Stimulated activated naive CD8-positive, alpha-beta T cell treated with anti-CD3 and anti-CD28 coated beads, Interleukin-15, Interleukin-2, amounts not matched to agents 100 U/mL and 50 U/mL, for 24 hours (primary cell): Measurements from ENCODE around the gene SLF2.

Experiments
- ATAC-seq: fragments of 150-1000 bp; cut with Tn5 transposase; one replicate; pipeline ENCODE4 v1.10.0; 2021
- DNase-seq: peaks from one replicate; pipeline ENCODE4 v3.0.0; 2021

The SLF2 gene

GRCh38 chr10:100901051-100901450 lies 11.7 kb upstream of the SLF2 start:
- ATAC-seq: no peak
- no peak for DNase-seq

GRCh38 chr10:100902622-100903021 lies 10.1 kb upstream of the SLF2 start:
- DNase-seq (no peak), ATAC-seq (no peak)

GRCh38 chr10:100904917-100905316 lies 7.8 kb upstream of the SLF2 start:
- DNase-seq (no peak), ATAC-seq (no peak)

- DNase-seq (no peak), ATAC-seq (no peak)
Observed at GRCh38 chr10:100907175-100907574, 5.6 kb upstream of the SLF2 start.

- ATAC-seq (no peak), DNase-seq (no peak)
Observed at GRCh38 chr10:100907773-100908363, 4.9 kb upstream of the SLF2 start.

- DNase-seq: no peak
- no peak for ATAC-seq
Observed at GRCh38 chr10:100908378-100908777, 4.4 kb upstream of the SLF2 start.

GRCh38 chr10:100909501-100910263 lies 3.1 kb upstream of the SLF2 start:
- DNase-seq (no peak), ATAC-seq (no peak)

- DNase-seq (no peak), ATAC-seq (no peak)
Observed at GRCh38 chr10:100911472-100911871, 1.3 kb upstream of the SLF2 start.

GRCh38 chr10:100912013-100912604 lies 654 bp upstream of the SLF2 start:
- ATAC-seq: no peak

GRCh38 chr10:100913470-100913865 lies 705 bp downstream of the SLF2 start:
- DNase-seq (no peak), ATAC-seq (no peak)

More at GRCh38 chr10:100912013-100912604, 654 bp upstream of the SLF2 start:
- no peak for DNase-seq

- ATAC-seq (no peak), DNase-seq (no peak)
Observed at GRCh38 chr10:100917071-100917470, 4.3 kb downstream of the SLF2 start.

GRCh38 chr10:100923580-100923979 lies 10.8 kb downstream of the SLF2 start:
- ATAC-seq: no peak
- DNase-seq: no peak

GRCh38 chr10:100927266-100927665 lies 14.5 kb downstream of the SLF2 start:
- no peak for ATAC-seq
- no peak for DNase-seq

- DNase-seq (no peak), ATAC-seq (no peak)
Observed at GRCh38 chr10:100928039-100928438, 15.3 kb downstream of the SLF2 start.

- ATAC-seq (no peak), DNase-seq (no peak)
Observed at GRCh38 chr10:100930368-100930767, 17.6 kb downstream of the SLF2 start.

GRCh38 chr10:100934084-100934659 lies 21.4 kb downstream of the SLF2 start:
- DNase-seq (no peak), ATAC-seq (no peak)

- no peak for ATAC-seq
- DNase-seq: no peak
Observed at GRCh38 chr10:100939763-100940344, 27.1 kb downstream of the SLF2 start.

GRCh38 chr10:100942229-100942628 lies 29.5 kb downstream of the SLF2 start:
- DNase-seq: no peak
- ATAC-seq: no peak

GRCh38 chr10:100943508-100943907 lies 30.7 kb downstream of the SLF2 start:
- ATAC-seq (no peak), DNase-seq (no peak)

- DNase-seq (no peak), ATAC-seq (no peak)
Observed at GRCh38 chr10:100945754-100946153, 33.0 kb downstream of the SLF2 start.

GRCh38 chr10:100948916-100949315 lies 36.2 kb downstream of the SLF2 start:
- no peak for ATAC-seq
- DNase-seq: no peak

GRCh38 chr10:100960251-100960650 lies 47.5 kb downstream of the SLF2 start:
- ATAC-seq (no peak), DNase-seq (no peak)
